ENCODE data around the gene PLEKHB2. TPM values are rescaled to one million over a fixed set of nuclear protein-coding genes. Genes with fewer than 3 reads are reported as not detected.
"Not testable (repeated sequence)": the region's sequence is repeated elsewhere in the genome, so short reads cannot be mapped to it uniquely, and the experiment has no call there.

Gene PLEKHB2
- total and polyA plus RNA-seq, 7 donors = 17.9 to 81.4 (median 28.8) TPM

DNA sequence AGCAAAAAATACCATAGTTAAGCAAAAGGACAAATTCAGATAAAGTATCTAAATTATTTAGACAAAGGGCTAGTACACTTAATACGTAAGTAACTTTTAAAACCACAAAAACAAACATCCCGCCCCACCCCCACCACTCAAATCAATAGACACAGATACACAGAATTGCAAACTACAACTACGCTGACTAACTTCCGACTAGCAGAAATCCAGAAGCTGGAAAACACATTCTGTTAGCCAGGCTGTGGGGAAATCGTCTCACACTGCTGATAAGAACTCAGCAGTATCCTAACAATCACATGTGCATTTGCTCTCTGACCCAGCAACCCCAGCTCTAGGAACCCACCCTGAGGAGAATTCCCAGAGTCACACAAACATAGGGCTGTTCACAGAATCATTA is 28.4 kb upstream of the PLEKHB2 start:
- H3K36me3 ChIP-seq (ENCODE audit: insufficient read depth in 1 of 2, low read depth in 1 of 2) = peaks cover 20 to 82% of the 10 kb centered on the region in 2 donors
- H3K4me1 ChIP-seq = peaks cover 49% of the 10 kb centered on the region

DNA sequence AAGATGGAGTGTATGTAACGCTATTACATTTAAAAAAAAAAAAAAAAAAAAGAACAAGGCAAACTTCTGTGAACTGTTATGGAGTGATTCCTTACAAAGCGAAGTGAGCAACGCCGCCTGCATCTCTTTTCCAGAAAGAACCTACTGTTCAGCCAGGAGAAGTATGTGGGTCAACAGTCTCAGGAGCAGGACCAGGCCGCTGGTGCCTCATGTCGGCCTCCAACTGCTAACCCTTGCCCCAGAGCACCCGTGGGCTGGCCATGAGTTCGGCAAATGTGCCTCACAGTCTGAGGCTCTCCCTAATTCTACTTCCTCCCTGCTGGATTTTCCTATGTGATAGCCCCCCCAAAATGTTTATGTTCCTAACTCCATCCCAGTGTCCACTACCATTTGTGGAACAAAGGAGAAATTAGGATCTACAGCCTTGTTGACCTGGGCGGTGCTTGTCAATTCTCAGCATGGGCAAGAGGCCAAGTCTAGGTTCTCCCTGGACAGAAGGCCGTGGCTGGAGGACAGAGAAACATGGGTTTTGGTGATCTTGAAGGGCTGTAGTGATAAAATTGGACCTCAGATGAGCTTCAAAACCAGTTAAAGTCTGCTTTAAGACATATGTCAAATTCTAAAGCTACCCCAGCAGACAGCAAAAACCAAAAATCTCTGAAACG is 27.8 kb upstream of the PLEKHB2 start:
- Histone ChIP-seq H3K27me3 (ENCODE audit: insufficient read depth in 3 of 3, low read length in 2 of 3) (no peaks in the 10 kb centered on the region), H3K36me3 (ENCODE audit: insufficient read depth in 1 of 2, low read depth in 1 of 2) (peaks cover 22 to 83% of the 10 kb centered on the region in 2 donors), H3K9me3 (no peaks in the 10 kb centered on the region), H3K4me1 (peaks cover 48% of the 10 kb centered on the region), H3K27ac (peak overlapping the region; percentile 55), H3K4me3 (no peak overlapping the region)
- 58 to 82% (median 72%) methylated on average over 11 of the region's 11 CpGs for WGBS, 3 donors
- peak in 1 of 2 donors; percentile 70 for DNase-seq
- TF ChIP-seq, protein P1, sequence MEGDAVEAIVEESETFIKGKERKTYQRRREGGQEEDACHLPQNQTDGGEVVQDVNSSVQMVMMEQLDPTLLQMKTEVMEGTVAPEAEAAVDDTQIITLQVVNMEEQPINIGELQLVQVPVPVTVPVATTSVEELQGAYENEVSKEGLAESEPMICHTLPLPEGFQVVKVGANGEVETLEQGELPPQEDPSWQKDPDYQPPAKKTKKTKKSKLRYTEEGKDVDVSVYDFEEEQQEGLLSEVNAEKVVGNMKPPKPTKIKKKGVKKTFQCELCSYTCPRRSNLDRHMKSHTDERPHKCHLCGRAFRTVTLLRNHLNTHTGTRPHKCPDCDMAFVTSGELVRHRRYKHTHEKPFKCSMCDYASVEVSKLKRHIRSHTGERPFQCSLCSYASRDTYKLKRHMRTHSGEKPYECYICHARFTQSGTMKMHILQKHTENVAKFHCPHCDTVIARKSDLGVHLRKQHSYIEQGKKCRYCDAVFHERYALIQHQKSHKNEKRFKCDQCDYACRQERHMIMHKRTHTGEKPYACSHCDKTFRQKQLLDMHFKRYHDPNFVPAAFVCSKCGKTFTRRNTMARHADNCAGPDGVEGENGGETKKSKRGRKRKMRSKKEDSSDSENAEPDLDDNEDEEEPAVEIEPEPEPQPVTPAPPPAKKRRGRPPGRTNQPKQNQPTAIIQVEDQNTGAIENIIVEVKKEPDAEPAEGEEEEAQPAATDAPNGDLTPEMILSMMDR (IDR thresholded peaks at IDR 0.05) = no peak
- peak; percentile 38 to 80 (median 71) for ATAC-seq
- intact Hi-C loops (cut with DNase I) = no loop called here

More for the DNA sequence above, 28.4 kb upstream of the PLEKHB2 start:
- Histone ChIP-seq H3K4me3 (no peak overlapping the region), H3K27ac (peak overlapping the region; percentile 55), H3K27me3 (ENCODE audit: insufficient read depth in 3 of 3, low read length in 2 of 3) (no peaks in the 10 kb centered on the region), H3K9me3 (no peaks in the 10 kb centered on the region)
- TF ChIP-seq, protein P1 (IDR thresholded peaks at IDR 0.05) = no peak
- WGBS, 3 donors = 82 to 92% (median 88%) methylated on average over 5 of the region's 5 CpGs
- peak in 2 of 4 donors; percentile 2 to 3 for ATAC-seq
- DNase-seq = no peak
- intact Hi-C loops (cut with DNase I) = no loop called here

DNA sequence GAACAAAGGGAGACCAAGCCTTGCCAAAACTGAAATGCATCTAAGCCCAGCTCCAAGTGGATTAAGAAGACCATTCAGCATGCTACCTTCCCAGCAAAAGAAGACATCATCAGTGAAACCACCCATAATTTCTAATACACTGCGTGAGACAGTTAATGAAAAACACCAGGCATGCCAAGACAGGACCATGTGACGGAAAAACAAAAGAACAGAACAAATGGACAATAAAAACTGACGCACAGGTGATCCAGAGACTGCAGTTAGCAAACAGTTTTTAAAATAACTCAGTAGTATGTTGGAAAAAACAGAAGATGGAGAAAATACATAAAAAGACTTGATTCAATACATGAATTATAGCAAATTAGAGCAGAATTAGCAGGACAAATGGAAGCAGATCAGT is 27.2 kb upstream of the PLEKHB2 start:
- no peaks in the 10 kb centered on the region for H3K9me3 ChIP-seq
- ATAC-seq = no peak
- peaks cover 53% of the 10 kb centered on the region for H3K4me1 ChIP-seq
- no peaks in the 10 kb centered on the region for H3K27me3 ChIP-seq (ENCODE audit: insufficient read depth in 3 of 3, low read length in 2 of 3)
- intact Hi-C loops (cut with DNase I) = no loop called here
- H3K27ac ChIP-seq = peak overlapping the region; percentile 55
- no peak overlapping the region for H3K4me3 ChIP-seq
- 53 to 68% (median 61%) methylated on average over 3 of the region's 3 CpGs for WGBS, 3 donors
- TF ChIP-seq, protein P1 (IDR thresholded peaks at IDR 0.05) = no peak
- peaks cover 22 to 82% of the 10 kb centered on the region in 2 donors for H3K36me3 ChIP-seq (ENCODE audit: insufficient read depth in 1 of 2, low read depth in 1 of 2)
- no peak for DNase-seq

DNA sequence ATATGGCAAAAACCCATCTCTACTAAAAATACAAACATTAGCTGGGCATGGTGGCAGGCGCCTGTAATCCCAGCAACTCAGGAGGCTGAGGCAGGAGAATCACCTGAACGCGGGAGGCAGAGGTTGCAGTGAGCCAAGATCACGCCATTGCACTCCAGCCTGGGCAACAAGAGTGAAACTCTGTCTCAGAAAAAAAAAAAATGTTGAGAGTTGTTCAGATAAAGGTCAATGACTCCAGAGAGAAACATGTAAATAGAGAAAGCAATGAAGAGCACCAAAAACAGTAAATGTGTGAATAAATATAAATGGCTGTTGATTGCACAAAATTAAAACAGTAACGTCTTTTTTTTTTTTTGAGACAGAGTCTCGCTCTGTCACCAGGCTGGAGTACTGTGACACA is 25.2 kb upstream of the PLEKHB2 start:
- ATAC-seq; DNase-seq; intact Hi-C loops (cut with DNase I); H3K9me3 ChIP-seq; H3K4me3 ChIP-seq; H3K27me3 ChIP-seq (ENCODE audit: insufficient read depth in 3 of 3, low read length in 2 of 3): not testable (repeated sequence)
- WGBS, 3 donors = 72 to 93% (median 73%) methylated on average over 6 of the region's 6 CpGs
- Histone ChIP-seq H3K4me1 (peaks cover 38% of the 10 kb centered on the region), H3K36me3 (ENCODE audit: insufficient read depth in 1 of 2, low read depth in 1 of 2) (peaks cover 17 to 72% of the 10 kb centered on the region in 2 donors), H3K27ac (peak overlapping the region; percentile 53)

DNA sequence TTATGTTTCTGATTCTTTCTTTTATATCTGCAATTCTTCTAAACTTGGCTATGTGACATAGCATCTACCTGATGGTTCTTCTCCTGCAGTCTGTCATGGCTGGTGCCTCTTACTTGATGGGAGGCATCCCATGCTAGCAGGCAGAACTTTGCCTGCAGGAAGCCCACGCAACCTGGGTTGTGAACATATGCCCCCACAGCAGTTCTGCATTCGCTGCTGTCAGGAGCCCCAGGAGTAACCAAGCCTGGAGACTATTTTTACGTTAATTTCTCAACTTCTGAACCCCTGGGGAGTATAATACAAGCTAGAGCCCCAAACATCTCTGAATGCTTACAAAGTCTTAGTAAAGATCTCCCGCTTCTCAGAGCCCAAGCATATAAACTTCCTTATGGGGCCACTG is 23.9 kb upstream of the PLEKHB2 start:
- H3K27ac ChIP-seq = no peak overlapping the region
- intact Hi-C loops (cut with DNase I) = no loop called here
- H3K4me1 ChIP-seq = peaks cover 37% of the 10 kb centered on the region
- TF ChIP-seq, protein P1 (IDR thresholded peaks at IDR 0.05) = no peak
- DNase-seq (no peak), ATAC-seq (no peak)
- no peaks in the 10 kb centered on the region for H3K27me3 ChIP-seq (ENCODE audit: insufficient read depth in 3 of 3, low read length in 2 of 3)
- H3K36me3 ChIP-seq (ENCODE audit: insufficient read depth in 1 of 2, low read depth in 1 of 2) = peaks cover 14 to 70% of the 10 kb centered on the region in 2 donors
- H3K4me3 ChIP-seq = no peak overlapping the region
- H3K9me3 ChIP-seq = no peaks in the 10 kb centered on the region
- WGBS, 3 donors = 93 to 97% (median 95%) methylated on average over 4 of the region's 4 CpGs
